ENCODE results near the gene SLC14A1.
A peak's percentile ranks its signal among the peaks of the same experiment; 100 is the strongest.

The SLC14A1 gene

GRCh38 chr18:45783097-45784075 lies 59.4 kb downstream of the SLC14A1 start:
- no peak overlapping the region for H3K4me2 ChIP-seq (ENCODE audit: low read depth, low read length, poor library complexity, severe bottlenecking)
- no peak overlapping the region for H2AFZ ChIP-seq (ENCODE audit: low read length)
- no peaks in the 10 kb centered on the region for H3F3A ChIP-seq (ENCODE audit: low read depth)

GRCh38 chr18:45785134-45785533 lies 61.2 kb downstream of the SLC14A1 start:
- H2AFZ ChIP-seq (ENCODE audit: low read length): peak overlapping the region; percentile 51
- no peaks in the 10 kb centered on the region for H3K9me3 ChIP-seq (ENCODE audit: insufficient read depth, low read depth, low read length)
- no peaks in the 10 kb centered on the region for H4K20me1 ChIP-seq (ENCODE audit: insufficient read depth, low read length, poor library complexity, severe bottlenecking)
- peak overlapping the region; percentile 25 for H3K9ac ChIP-seq (ENCODE audit: low read depth, low read length, poor library complexity, severe bottlenecking)
- no peaks in the 10 kb centered on the region for H3K36me3 ChIP-seq (ENCODE audit: insufficient read depth, low read length)
- H3K79me2 ChIP-seq (ENCODE audit: insufficient read depth, low read length): no peaks in the 10 kb centered on the region
- H3K9me2 ChIP-seq (replicated peaks; ENCODE audit: low read depth, low read length): no peaks in the 10 kb centered on the region
- peaks cover 14% of the 10 kb centered on the region for H3K4me1 ChIP-seq (ENCODE audit: insufficient read depth, low read length, poor library complexity, severe bottlenecking)
- TF ChIP-seq EZH2phosphoT487 (IDR thresholded peaks at IDR 0.05; ENCODE audit: borderline replicate concordance) (no peak), CTCF (conservative IDR thresholded peaks at IDR 0.05; ENCODE audit: low read length) (no peak)
- no peak overlapping the region for H3K4me3 ChIP-seq (ENCODE audit: low read length, poor library complexity, severe bottlenecking)
- H3K4me2 ChIP-seq (ENCODE audit: low read depth, low read length, poor library complexity, severe bottlenecking): peak overlapping the region; percentile 46
- H3F3A ChIP-seq (ENCODE audit: low read depth): no peaks in the 10 kb centered on the region
- no peaks in the 10 kb centered on the region for H3K27me3 ChIP-seq (ENCODE audit: insufficient read depth, low read length, poor library complexity, severe bottlenecking)

More at GRCh38 chr18:45783097-45784075, 59.4 kb downstream of the SLC14A1 start:
- Histone ChIP-seq H3K9me2 (replicated peaks; ENCODE audit: low read depth, low read length) (no peaks in the 10 kb centered on the region), H3K79me2 (ENCODE audit: insufficient read depth, low read length) (no peaks in the 10 kb centered on the region), H4K20me1 (ENCODE audit: insufficient read depth, low read length, poor library complexity, severe bottlenecking) (no peaks in the 10 kb centered on the region), H3K9ac (ENCODE audit: low read depth, low read length, poor library complexity, severe bottlenecking) (no peak overlapping the region), H3K4me3 (ENCODE audit: low read length, poor library complexity, severe bottlenecking) (no peak overlapping the region), H3K27me3 (ENCODE audit: insufficient read depth, low read length, poor library complexity, severe bottlenecking) (no peaks in the 10 kb centered on the region), H3K9me3 (ENCODE audit: insufficient read depth, low read depth, low read length) (no peaks in the 10 kb centered on the region), H3K36me3 (ENCODE audit: insufficient read depth, low read length) (no peaks in the 10 kb centered on the region), H3K4me1 (ENCODE audit: insufficient read depth, low read length, poor library complexity, severe bottlenecking) (peaks cover 14% of the 10 kb centered on the region)
- TF ChIP-seq CTCF (conservative IDR thresholded peaks at IDR 0.05; ENCODE audit: low read length) (no peak), EZH2phosphoT487 (IDR thresholded peaks at IDR 0.05; ENCODE audit: borderline replicate concordance) (no peak)

GRCh38 chr18:45786941-45787340 lies 63.0 kb downstream of the SLC14A1 start:
- H3K9ac ChIP-seq (ENCODE audit: low read depth, low read length, poor library complexity, severe bottlenecking): no peak overlapping the region
- H2AFZ ChIP-seq (ENCODE audit: low read length): peak overlapping the region; percentile 23; the same call in 1 of the 2 replicates
- no peaks in the 10 kb centered on the region for H3K36me3 ChIP-seq (ENCODE audit: insufficient read depth, low read length)
- no peaks in the 10 kb centered on the region for H3K9me2 ChIP-seq (replicated peaks; ENCODE audit: low read depth, low read length)
- H3F3A ChIP-seq (ENCODE audit: low read depth): no peaks in the 10 kb centered on the region
- no peaks in the 10 kb centered on the region for H3K9me3 ChIP-seq (ENCODE audit: insufficient read depth, low read depth, low read length)
- no peaks in the 10 kb centered on the region for H3K27me3 ChIP-seq (ENCODE audit: insufficient read depth, low read length, poor library complexity, severe bottlenecking)
- TF ChIP-seq EZH2phosphoT487 (IDR thresholded peaks at IDR 0.05; ENCODE audit: borderline replicate concordance): no peak
- no peak for TF ChIP-seq CTCF (conservative IDR thresholded peaks at IDR 0.05; ENCODE audit: low read length)
- H3K4me2 ChIP-seq (ENCODE audit: low read depth, low read length, poor library complexity, severe bottlenecking): no peak overlapping the region
- H4K20me1 ChIP-seq (ENCODE audit: insufficient read depth, low read length, poor library complexity, severe bottlenecking): no peaks in the 10 kb centered on the region
- H3K4me1 ChIP-seq (ENCODE audit: insufficient read depth, low read length, poor library complexity, severe bottlenecking): peaks cover 14% of the 10 kb centered on the region
- no peak overlapping the region for H3K4me3 ChIP-seq (ENCODE audit: low read length, poor library complexity, severe bottlenecking)
- H3K79me2 ChIP-seq (ENCODE audit: insufficient read depth, low read length): no peaks in the 10 kb centered on the region

All from Loucy (cell line).